SK-N-MC (cell line): ENCODE measurements around the gene DNPH1.

ENCODE experiments used
- DNase-seq: peaks from one replicate; pipeline ENCODE4 v3.0.0-alpha.2; 2011; ENCODE audit warnings: low read depth, low spot score
- H3K27ac ChIP-seq: fragments of 200-600 bp; sonication (generic); 2 replicates; pipeline ENCODE4 v1.5.1; 2016; ENCODE audit warnings: mixed run types
- H3K36me3 ChIP-seq: fragments of 200-600 bp; sonication (generic); 2 replicates; pipeline ENCODE4 v1.6.1; 2017; ENCODE audit warnings: antibody characterized with exemption, low read length, mixed read lengths; ENCODE audit not compliant: insufficient read depth
- H3K4me3 ChIP-seq: fragments of 200-600 bp; sonication (generic); 2 replicates; pipeline ENCODE4 v1.5.1; 2016
- H3K9ac ChIP-seq: fragments of 200-600 bp; sonication (generic); 2 replicates; pipeline ENCODE4 v1.8.0; 2017; ENCODE audit warnings: mixed run types, mixed read lengths; ENCODE audit not compliant: insufficient read length
- H3K9me3 ChIP-seq: fragments of 200-600 bp; sonication (generic); 2 replicates; pipeline ENCODE4 v1.6.1; 2017; ENCODE audit warnings: low read depth, mild to moderate bottlenecking, antibody characterized with exemption, low read length, moderate library complexity, mixed read lengths
- EZH2 ChIP-seq: fragments of 200-600 bp; sonication (generic); IDR thresholded peaks from one replicate; pipeline ENCODE4 v1.6.1; 2017; ENCODE audit warnings: antibody characterized with exemption
- FOXP2 ChIP-seq: optimal IDR thresholded peaks from 2 replicates; pipeline ENCODE3; 2011; ENCODE audit warnings: mild to moderate bottlenecking, moderate library complexity; ENCODE audit not compliant: insufficient read depth; ENCODE audit errors: extremely low read length, control extremely low read depth
- POLR2AphosphoS5 ChIP-seq: IDR thresholded peaks from 2 replicates; pipeline ENCODE4 v1.6.1; 2012; ENCODE audit warnings: mild to moderate bottlenecking, low read depth, low read length, borderline replicate concordance

DNPH1 gene

GRCh38 chr6:43215066-43215465, 14.2 kb downstream of the DNPH1 start:
- TF ChIP-seq FOXP2, result no peak
- no peak for TF ChIP-seq EZH2
- no peak for TF ChIP-seq POLR2AphosphoS5
- Histone ChIP-seq H3K36me3 (no peaks in the 10 kb centered on the region), H3K9ac (no peak overlapping the region), H3K9me3 (no peaks in the 10 kb centered on the region), H3K4me3 (no peak overlapping the region), H3K27ac (no peak overlapping the region)
- DNase-seq, result no peak

GRCh38 chr6:43213431-43213830, 15.8 kb downstream of the DNPH1 start:
- H3K27ac ChIP-seq, result no peak overlapping the region
- no peaks in the 10 kb centered on the region for H3K9me3 ChIP-seq
- no peak for DNase-seq
- TF ChIP-seq EZH2 (no peak), FOXP2 (no peak), POLR2AphosphoS5 (no peak)
- no peaks in the 10 kb centered on the region for H3K36me3 ChIP-seq
- no peak overlapping the region for H3K9ac ChIP-seq
- H3K4me3 ChIP-seq, result no peak overlapping the region

- Histone ChIP-seq H3K9ac (no peak overlapping the region), H3K27ac (no peak overlapping the region), H3K9me3 (no peaks in the 10 kb centered on the region), H3K36me3 (no peaks in the 10 kb centered on the region), H3K4me3 (no peak overlapping the region)
- no peak for TF ChIP-seq FOXP2
- DNase-seq, result no peak
Observed at GRCh38 chr6:43211955-43212354, 17.3 kb downstream of the DNPH1 start.

DNA sequence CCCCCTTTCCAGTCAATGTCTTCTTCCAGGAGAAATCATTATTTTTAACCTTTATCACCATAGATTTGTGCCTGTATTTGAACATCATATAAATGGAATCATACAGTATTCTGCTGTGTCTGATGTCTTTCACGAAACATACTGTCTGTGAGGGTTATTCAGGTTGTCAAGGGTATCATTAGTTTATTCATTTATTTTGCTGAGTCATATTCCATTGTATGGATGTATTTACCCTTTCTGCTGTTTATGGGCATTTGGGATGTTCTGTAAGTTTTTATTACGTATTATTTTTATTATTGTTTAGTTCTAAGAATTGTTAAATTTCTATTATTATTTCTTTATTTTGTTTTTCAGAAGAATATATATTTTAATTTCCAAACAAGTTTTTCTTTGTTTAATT, 22.0 kb downstream of the DNPH1 start:
- no peaks in the 10 kb centered on the region for H3K36me3 ChIP-seq
- no peaks in the 10 kb centered on the region for H3K9me3 ChIP-seq
- H3K27ac ChIP-seq, result no peak overlapping the region
- DNase-seq, result no peak
- TF ChIP-seq POLR2AphosphoS5 (no peak), EZH2 (no peak), FOXP2 (no peak)
- H3K9ac ChIP-seq, result no peak overlapping the region
- H3K4me3 ChIP-seq, result no peak overlapping the region

DNA sequence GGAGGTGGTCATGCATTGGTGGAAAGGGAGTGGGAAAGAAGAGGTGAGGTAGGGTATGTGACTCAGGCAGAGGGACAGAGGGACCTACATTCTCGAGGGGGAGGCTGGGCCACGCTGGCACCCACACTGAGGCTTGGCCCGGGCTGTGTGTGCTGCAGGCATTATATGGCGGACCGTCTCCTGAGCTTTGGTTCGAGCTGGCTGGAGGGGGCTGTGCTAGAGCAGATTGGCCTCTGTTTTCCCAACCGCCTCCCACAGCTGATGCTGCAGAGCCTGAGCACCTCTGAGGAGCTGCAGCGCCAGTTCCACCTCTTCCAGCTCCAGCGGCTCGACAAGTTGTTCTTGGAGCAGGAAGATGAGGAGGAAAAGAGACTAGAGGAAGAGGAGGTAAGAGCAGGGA, 23.4 kb downstream of the DNPH1 start:
- H3K27ac ChIP-seq, result no peak overlapping the region
- no peak overlapping the region for H3K4me3 ChIP-seq
- H3K9me3 ChIP-seq, result no peaks in the 10 kb centered on the region
- TF ChIP-seq EZH2, result no peak
- no peak for TF ChIP-seq FOXP2
- TF ChIP-seq POLR2AphosphoS5, result no peak
- DNase-seq, result no peak
- no peaks in the 10 kb centered on the region for H3K36me3 ChIP-seq
- no peak overlapping the region for H3K9ac ChIP-seq

- TF ChIP-seq EZH2, result no peak
- no peak for TF ChIP-seq POLR2AphosphoS5
- TF ChIP-seq FOXP2, result no peak
- H3K27ac ChIP-seq, result no peak overlapping the region
- no peak overlapping the region for H3K9ac ChIP-seq
- no peak overlapping the region for H3K4me3 ChIP-seq
- H3K9me3 ChIP-seq, result no peaks in the 10 kb centered on the region
- no peaks in the 10 kb centered on the region for H3K36me3 ChIP-seq
- DNase-seq, result no peak
Observed at GRCh38 chr6:43204271-43205105, 24.8 kb downstream of the DNPH1 start.

DNA sequence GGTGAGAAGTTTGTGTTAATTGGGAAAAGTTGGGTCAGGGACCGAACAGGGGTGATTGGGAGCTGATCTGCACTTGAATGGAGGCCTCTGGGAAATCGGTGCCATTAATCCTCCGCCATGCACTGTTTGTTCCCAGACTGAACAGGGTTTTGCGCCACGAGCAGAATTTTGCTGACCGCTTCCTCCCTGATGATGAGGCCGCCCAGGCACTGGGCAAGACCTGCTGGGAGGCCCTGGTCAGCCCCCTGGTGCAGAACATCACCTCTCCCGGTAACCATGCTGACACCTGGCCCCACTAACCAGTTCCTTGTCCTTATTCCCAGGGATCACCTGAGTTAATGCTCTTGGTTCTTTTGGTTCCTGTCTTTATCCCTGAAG, 25.6 kb downstream of the DNPH1 start:
- H3K4me3 ChIP-seq, result no peak overlapping the region
- H3K9me3 ChIP-seq, result no peaks in the 10 kb centered on the region
- H3K27ac ChIP-seq, result no peak overlapping the region
- no peak overlapping the region for H3K9ac ChIP-seq
- TF ChIP-seq EZH2 (no peak), POLR2AphosphoS5 (no peak), FOXP2 (no peak)
- H3K36me3 ChIP-seq, result no peaks in the 10 kb centered on the region
- no peak for DNase-seq

DNA sequence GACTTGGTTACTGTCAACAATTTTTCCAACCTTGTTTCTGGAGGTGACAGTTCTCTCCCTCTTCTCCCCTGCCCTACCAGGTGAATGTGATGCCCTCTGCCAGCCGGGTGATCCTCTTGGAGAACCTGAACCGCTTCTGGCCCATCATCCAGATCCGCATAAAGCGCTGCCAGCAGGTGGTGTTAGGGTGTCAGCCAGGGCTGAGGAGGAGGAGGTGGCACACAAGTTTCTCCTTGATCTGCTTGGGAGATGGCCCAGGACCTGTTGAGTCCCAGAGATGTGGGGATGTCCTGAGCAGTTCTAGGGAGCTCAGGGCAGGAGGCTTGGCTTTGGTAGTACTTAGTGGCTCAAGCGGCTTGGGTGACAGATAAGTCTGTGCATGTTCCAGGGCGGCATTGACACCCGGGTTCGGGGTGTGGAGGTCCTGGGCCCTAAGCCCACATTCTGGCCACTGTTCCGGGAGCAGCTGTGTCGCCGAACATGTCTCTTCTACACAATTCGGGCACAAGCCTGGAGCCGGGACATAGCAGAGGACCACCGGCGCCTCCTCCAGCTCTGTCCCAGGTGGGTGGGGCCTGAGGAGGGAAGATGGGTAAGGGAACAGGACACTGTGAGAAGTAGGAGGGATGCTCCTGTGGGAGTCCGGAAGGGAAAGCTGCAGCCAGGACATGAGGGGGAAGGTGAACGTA, 26.1 kb downstream of the DNPH1 start:
- no peak for DNase-seq
- no peak for TF ChIP-seq POLR2AphosphoS5
- TF ChIP-seq FOXP2, result no peak
- TF ChIP-seq EZH2, result no peak
- H3K36me3 ChIP-seq, result no peaks in the 10 kb centered on the region
- H3K4me3 ChIP-seq, result no peak overlapping the region
- no peak overlapping the region for H3K9ac ChIP-seq
- H3K27ac ChIP-seq, result no peak overlapping the region
- no peaks in the 10 kb centered on the region for H3K9me3 ChIP-seq

DNA sequence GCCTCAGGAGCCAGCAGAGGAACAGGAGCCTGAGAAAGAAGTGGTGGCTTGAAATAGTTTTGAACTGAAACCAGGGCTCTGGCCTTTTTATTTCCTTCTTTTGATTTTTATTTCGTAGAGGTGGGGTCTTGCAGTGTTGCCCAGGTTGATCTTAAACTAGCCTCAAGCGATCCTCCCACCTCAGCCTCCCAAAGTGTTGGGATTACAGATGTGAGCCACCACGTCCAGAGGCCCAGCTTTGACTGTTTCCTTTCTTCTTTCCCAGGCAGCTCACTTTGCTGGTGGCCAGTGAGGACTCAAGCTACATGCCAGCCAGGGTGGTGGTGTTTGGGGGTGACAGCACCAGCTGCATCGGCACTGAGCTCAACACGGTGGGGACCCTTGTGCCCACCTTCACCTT, 26.8 kb downstream of the DNPH1 start:
- no peaks in the 10 kb centered on the region for H3K9me3 ChIP-seq
- no peak overlapping the region for H3K9ac ChIP-seq
- TF ChIP-seq FOXP2 (no peak), EZH2 (no peak)
- no peaks in the 10 kb centered on the region for H3K36me3 ChIP-seq
- no peak for DNase-seq
- H3K27ac ChIP-seq, result no peak overlapping the region
- H3K4me3 ChIP-seq, result no peak overlapping the region
